PC-3 (cell line): Measurements from ENCODE around the gene MAPK7. TPM values are rescaled to one million over a fixed set of nuclear protein-coding genes. Genes with fewer than 3 reads are reported as not detected.

Experiments used
- ATAC-seq: fragments of 200-7000 bp; cut with Tn5 transposase; 2 replicates; pipeline ENCODE4 v1.9.1; 2020; ENCODE audit warnings: mild to moderate bottlenecking, moderate library complexity
- BruUV-seq: library from RNA; stranded (reverse); fragments of 400-500 nt; replicated peaks from 2 replicates; lab custom pipeline; 2021; lab: Mats Ljungman, UMichigan
- CTCF ChIA-PET: fragments of 300-600 bp; sonication (Branson Sonifier 250); formaldehyde crosslinking; loops from one replicate; lab custom pipeline; 2022; ENCODE audit warnings: antibody characterized with exemption; lab: Charles Lee
- POLR2A ChIA-PET: fragments of 300-600 bp; sonication (Branson Sonifier 250); formaldehyde crosslinking; loops from one replicate; lab custom pipeline; 2022; ENCODE audit warnings: antibody characterized with exemption; ENCODE audit not compliant: unreplicated experiment; lab: Charles Lee
- DNase-seq: peaks from one replicate; pipeline ENCODE4 v3.0.0-alpha.2; 2015
- H2AFZ ChIP-seq: fragments of 300-600 bp; sonication (generic); 2 replicates; pipeline ENCODE4 v1.6.0; 2016; ENCODE audit warnings: antibody characterized with exemption, low read length
- H3F3A ChIP-seq: fragments of 300-600 bp; sonication (generic); one replicate; pipeline ENCODE4 v1.6.0; 2017; ENCODE audit warnings: antibody characterized with exemption, low read length, control low read depth, mild to moderate bottlenecking; ENCODE audit not compliant: unreplicated experiment
- H3K27ac ChIP-seq: fragments of 300-600 bp; sonication (generic); 2 replicates; pipeline ENCODE4 v1.5.1; 2016; ENCODE audit warnings: mild to moderate bottlenecking, low read length
- H3K27me3 ChIP-seq: fragments of 300-600 bp; sonication (generic); 2 replicates; pipeline ENCODE4 v1.6.1; 2016; ENCODE audit warnings: low read length, mixed read lengths
- H3K36me3 ChIP-seq: fragments of 300-600 bp; sonication (generic); 2 replicates; pipeline ENCODE4 v1.6.1; 2016; ENCODE audit warnings: low read depth, mixed run types, low read length, mixed read lengths
- H3K4me1 ChIP-seq: fragments of 300-600 bp; sonication (generic); 2 replicates; pipeline ENCODE4 v1.5.1; 2016; ENCODE audit warnings: low read length; ENCODE audit not compliant: insufficient read depth
- H3K4me2 ChIP-seq: fragments of 300-600 bp; sonication (generic); 2 replicates; pipeline ENCODE4 v1.6.0; 2016; ENCODE audit warnings: low read length
- H3K4me3 ChIP-seq: fragments of 300-600 bp; sonication (generic); 2 replicates; pipeline ENCODE4 v1.5.1; 2016; ENCODE audit warnings: mild to moderate bottlenecking, low read length, mixed read lengths
- H3K79me2 ChIP-seq: fragments of 300-600 bp; sonication (generic); 2 replicates; pipeline ENCODE4 v1.6.1; 2017; ENCODE audit warnings: low read length, mixed read lengths
- H3K9ac ChIP-seq: fragments of 300-600 bp; sonication (generic); 2 replicates; pipeline ENCODE4 v1.6.0; 2016; ENCODE audit warnings: mild to moderate bottlenecking, low read length
- H3K9me2 ChIP-seq: fragments of 300-600 bp; sonication (generic); replicated peaks from 2 replicates; pipeline ENCODE4 v1.6.1; 2016; ENCODE audit warnings: mixed run types, low read length, mixed read lengths
- H3K9me3 ChIP-seq: fragments of 300-600 bp; sonication (generic); 2 replicates; pipeline ENCODE4 v1.6.1; 2016; ENCODE audit warnings: low read length, mixed read lengths
- H4K20me1 ChIP-seq: fragments of 300-600 bp; sonication (generic); 2 replicates; pipeline ENCODE4 v1.6.1; 2016; ENCODE audit warnings: low read length, mixed read lengths
- CTCF ChIP-seq: fragments of 300-600 bp; sonication (generic); conservative IDR thresholded peaks from 2 replicates; pipeline ENCODE4 v1.5.1; 2017; ENCODE audit warnings: antibody characterized with exemption, low read depth, mild to moderate bottlenecking, low read length
- EZH2 ChIP-seq: fragments of 300-600 bp; sonication (generic); IDR thresholded peaks from one replicate; pipeline ENCODE4 v1.6.1; 2017; ENCODE audit warnings: antibody characterized with exemption, mild to moderate bottlenecking, low read length; ENCODE audit not compliant: unreplicated experiment
- EZH2phosphoT487 ChIP-seq: fragments of 300-600 bp; sonication (generic); IDR thresholded peaks from 2 replicates; pipeline ENCODE4 v1.6.1; 2018; ENCODE audit warnings: mild to moderate bottlenecking, antibody characterized with exemption, low read length, borderline replicate concordance
- intact Hi-C: fragments of 100-400 bp; cut with micrococcal nuclease; formaldehyde crosslinking; loops from 2 replicates; pipeline ENCODE4 v1.9.0; 2023
- total RNA-seq: library from RNA; depleted of rRNA; stranded (reverse); fragments of >200 nt; gene quantifications from 2 replicates; pipeline ENCODE4 v1.2.3, GENCODE V29; 2014

Gene MAPK7
- total RNA-seq, 1 experiment from 2014 or later = 9.8 TPM

GRCh38 chr17:19382531-19383444, 4.5 kb downstream of the MAPK7 start:
- CTCF ChIA-PET = no interaction called here
- Histone ChIP-seq H4K20me1 (no peaks in the 10 kb centered on the region), H3K4me3 (no peak overlapping the region), H3K9ac (no peak overlapping the region), H3F3A (no peaks in the 10 kb centered on the region), H3K9me3 (no peaks in the 10 kb centered on the region), H3K79me2 (peaks cover 30% of the 10 kb centered on the region), H3K4me1 (peaks cover 20% of the 10 kb centered on the region), H2AFZ (no peak overlapping the region), H3K9me2 (no peaks in the 10 kb centered on the region), H3K27me3 (no peaks in the 10 kb centered on the region), H3K4me2 (no peak overlapping the region), H3K27ac (no peak overlapping the region), H3K36me3 (peaks cover 30% of the 10 kb centered on the region)
- DNase-seq (no peak), ATAC-seq (no peak)
- intact Hi-C loops = no loop called here
- BruUV-seq = no TSS peak
- POLR2A ChIA-PET = no interaction called here
- TF ChIP-seq CTCF (no peak), EZH2phosphoT487 (no peak)

GRCh38 chr17:19383681-19384470, 5.6 kb downstream of the MAPK7 start:
- peaks cover 30% of the 10 kb centered on the region for H3K36me3 ChIP-seq
- intact Hi-C loops = no loop called here
- no TSS peak for BruUV-seq

More at GRCh38 chr17:19383681-19384470, 5.6 kb downstream of the MAPK7 start:
- no peak for ATAC-seq
- H2AFZ ChIP-seq = no peak overlapping the region
- POLR2A ChIA-PET = no interaction called here
- H3K9me3 ChIP-seq = no peaks in the 10 kb centered on the region
- H4K20me1 ChIP-seq = no peaks in the 10 kb centered on the region
- peaks cover 24% of the 10 kb centered on the region for H3K79me2 ChIP-seq
- H3K4me2 ChIP-seq = no peak overlapping the region
- H3K4me1 ChIP-seq = peaks cover 22% of the 10 kb centered on the region
- no peak overlapping the region for H3K27ac ChIP-seq
- no peak for TF ChIP-seq EZH2phosphoT487
- TF ChIP-seq CTCF = no peak
- no peak for TF ChIP-seq EZH2
- no peak overlapping the region for H3K9ac ChIP-seq
- DNase-seq = no peak
- H3K27me3 ChIP-seq = no peaks in the 10 kb centered on the region
- no peaks in the 10 kb centered on the region for H3K9me2 ChIP-seq
- no peak overlapping the region for H3K4me3 ChIP-seq
- no peaks in the 10 kb centered on the region for H3F3A ChIP-seq
- CTCF ChIA-PET = no interaction called here
